HepG2 (cell line): ENCODE measurements around the gene SCFD2. TPM values are rescaled to one million over a fixed set of nuclear protein-coding genes. Genes with fewer than 3 reads are reported as not detected.

Experiments
- ATAC-seq: fragments of 200-7000 bp; cut with Tn5 transposase; 3 replicates; pipeline ENCODE4 v1.9.1; 2020; ENCODE audit warnings: mild to moderate bottlenecking, moderate library complexity
- BruUV-seq: library from RNA; stranded (reverse); fragments of 400-500 nt; replicated peaks from 2 replicates; lab custom pipeline; 2021; lab: Mats Ljungman, UMichigan
- CTCF ChIA-PET: fragments of 300-600 bp; formaldehyde crosslinking; extraction: SDS; loops from one replicate; lab custom pipeline; 2021; ENCODE audit warnings: low total read pairs, inconsistent platforms, low intra/inter-chr PET ratio; lab: Yijun Ruan, JAX
- POLR2A ChIA-PET: fragments of 350-600 bp; sonication (Branson Sonifier 250); formaldehyde crosslinking; loops from one replicate; lab custom pipeline; 2020; ENCODE audit warnings: antibody characterized with exemption, inconsistent platforms; lab: Yijun Ruan, JAX
- DNase-seq: peaks from one replicate; pipeline ENCODE4 v3.0.0-alpha.2; 2015; ENCODE audit warnings: low spot score
- FAIRE-seq: peaks from 3 replicates; lab custom pipeline; 2011; peaks lifted over from hg19 to GRCh38; lab: Jason Lieb, UNC
- H2AFZ ChIP-seq: one replicate; pipeline ENCODE4 v1.6.1; 2011; ENCODE audit warnings: low read length, inconsistent platforms
- H3K27ac ChIP-seq: fragments of 300-600 bp; 3 replicates; pipeline ENCODE4 v1.8.0; 2011; ENCODE audit warnings: mixed run types, mild to moderate bottlenecking, mixed read lengths, low read length, inconsistent platforms; ENCODE audit not compliant: insufficient read depth; ENCODE audit errors: extremely low read length
- H3K27me3 ChIP-seq, 2 experiments: fragments of 200-600 bp in 1 of 2; 2 replicates in 1 of 2; 3 replicates in 1 of 2; pipeline versions ENCODE4 v1.6.0 to v1.8.0; 2011; ENCODE audit warnings: low read length in 2 of 2, mild to moderate bottlenecking in 2 of 2, moderate library complexity in 2 of 2, inconsistent platforms in 1 of 2; ENCODE audit not compliant: insufficient read depth in 2 of 2, control insufficient read depth in 1 of 2
- H3K36me3 ChIP-seq, 2 experiments: fragments of 200-600 bp in 1 of 2; replicated peaks in 1 of 2; 2 replicates in 1 of 2; 3 replicates in 1 of 2; pipeline versions ENCODE4 v1.5.1 to v1.8.0; 2011; ENCODE audit warnings: low read length in 2 of 2, inconsistent platforms in 1 of 2; ENCODE audit not compliant: insufficient read depth in 2 of 2, control insufficient read depth in 1 of 2
- H3K4me1 ChIP-seq: 2 replicates; pipeline ENCODE4 v1.5.1; 2012; ENCODE audit warnings: low read length, inconsistent platforms; ENCODE audit not compliant: insufficient read depth
- H3K4me2 ChIP-seq: 2 replicates; pipeline ENCODE4 v1.6.0; 2011; ENCODE audit warnings: low read depth, low read length, inconsistent platforms
- H3K4me3 ChIP-seq, 3 experiments: fragments of 200-600 bp in 1 of 3; sonication (generic), shearing (Covaris generic) in 1 of 3; replicated peaks in 1 of 3; 2 replicates each; pipeline ENCODE4 v1.5.1; 2011 to 2016; ENCODE audit warnings: low read length in 3 of 3, inconsistent platforms in 2 of 3, low read depth in 2 of 3, mild to moderate bottlenecking in 2 of 3, control low read depth in 1 of 3, mixed read lengths in 1 of 3; ENCODE audit not compliant: insufficient read depth in 1 of 3
- H3K79me2 ChIP-seq: one replicate; pipeline ENCODE4 v1.6.1; 2011; ENCODE audit warnings: low read length, inconsistent platforms; ENCODE audit not compliant: insufficient read depth
- H3K9ac ChIP-seq: 2 replicates; pipeline ENCODE4 v1.6.0; 2011; ENCODE audit warnings: mild to moderate bottlenecking, low read depth, low read length, inconsistent platforms; ENCODE audit not compliant: insufficient read depth
- H3K9me3 ChIP-seq: 2 replicates; pipeline ENCODE4 v1.5.1; 2012; ENCODE audit warnings: mild to moderate bottlenecking, low read length
- H4K20me1 ChIP-seq: 2 replicates; pipeline ENCODE4 v1.6.0; 2011; ENCODE audit warnings: inconsistent platforms, mild to moderate bottlenecking, low read length, moderate library complexity; ENCODE audit not compliant: insufficient read depth
- ARNT2 ChIP-seq: sonication (generic); formaldehyde crosslinking; IDR thresholded peaks from 2 replicates; pipeline ENCODE4 v1.8.0; 2022; ENCODE audit warnings: mild to moderate bottlenecking, low read depth, missing genetic modification reagents, moderate library complexity
- CREM ChIP-seq, 2 experiments: sonication (generic) in 1 of 2; formaldehyde crosslinking in 1 of 2; IDR thresholded peaks; 2 replicates each; pipeline versions ENCODE4 v1.4.0 to v1.6.1; 2016 to 2020; ENCODE audit warnings: antibody characterized with exemption in 1 of 2, mild to moderate bottlenecking in 1 of 2, missing genetic modification reagents in 1 of 2
- DPF2 ChIP-seq: sonication (generic); formaldehyde crosslinking; IDR thresholded peaks from 2 replicates; pipeline ENCODE4 v1.4.0; 2020; ENCODE audit warnings: mild to moderate bottlenecking, low read depth, missing genetic modification reagents, borderline replicate concordance
- FOXP1 ChIP-seq, 2 experiments: fragments of 450-650 bp in 1 of 2; IDR thresholded peaks; 2 replicates each; pipeline ENCODE4 v1.6.1; 2017 to 2018; ENCODE audit warnings: antibody characterized with exemption in 1 of 2
- KLF11 ChIP-seq: IDR thresholded peaks from 2 replicates; pipeline ENCODE4 v1.6.1; 2016; ENCODE audit warnings: missing compliant biosample characterization
- MED13 ChIP-seq: sonication (generic); formaldehyde crosslinking; IDR thresholded peaks from 2 replicates; pipeline ENCODE4 v1.5.0; 2020; ENCODE audit warnings: missing genetic modification reagents
- RAD51 ChIP-seq: fragments of 450-650 bp; IDR thresholded peaks from 2 replicates; pipeline ENCODE4 v1.6.1; 2016; ENCODE audit warnings: borderline replicate concordance
- SUZ12 ChIP-seq: fragments of 150-350 bp; IDR thresholded peaks from 2 replicates; pipeline ENCODE4 v1.6.1; 2014; ENCODE audit warnings: low read depth, low read length
- TFDP1 ChIP-seq: IDR thresholded peaks from 2 replicates; pipeline ENCODE4 v1.6.1; 2016; ENCODE audit warnings: missing compliant biosample characterization, missing genetic modification reagents, borderline replicate concordance
- ZNF121 ChIP-seq: sonication (generic); formaldehyde crosslinking; IDR thresholded peaks from 2 replicates; pipeline ENCODE4 v1.5.0; 2020; ENCODE audit warnings: mild to moderate bottlenecking, missing genetic modification reagents
- ZNF317 ChIP-seq: sonication (generic); formaldehyde crosslinking; IDR thresholded peaks from 2 replicates; pipeline ENCODE4 v1.5.0; 2020; ENCODE audit warnings: mild to moderate bottlenecking, missing genetic modification reagents
- ZNF33B ChIP-seq: sonication (generic); formaldehyde crosslinking; IDR thresholded peaks from 2 replicates; pipeline ENCODE4 v1.5.1; 2020; ENCODE audit warnings: mild to moderate bottlenecking, missing genetic modification reagents
- ZNF546 ChIP-seq: sonication (generic); formaldehyde crosslinking; conservative IDR thresholded peaks from 2 replicates; pipeline ENCODE4 v1.8.1; 2023; ENCODE audit warnings: mild to moderate bottlenecking, missing genetic modification reagents
- ZNF605 ChIP-seq: sonication (generic); formaldehyde crosslinking; IDR thresholded peaks from 2 replicates; pipeline ENCODE4 v1.8.0; 2022; ENCODE audit warnings: mild to moderate bottlenecking, missing genetic modification reagents
- ZNF879 ChIP-seq: sonication (generic); formaldehyde crosslinking; IDR thresholded peaks from 2 replicates; pipeline ENCODE4 v1.8.1; 2023; ENCODE audit warnings: missing genetic modification reagents
- WGBS: methylation state at CpG from one replicate; pipeline ENCODE4 v1.1.6; 2017; ENCODE audit warnings: low lambda C conversion rate; 5-methylcytosine and 5-hydroxymethylcytosine counted together
- in situ Hi-C: cut with HindIII; loops from 2 replicates; pipeline ENCODE4 v1.10.0; 2017; ENCODE audit warnings: low pct_unique_long_range_greater_than_20kb; ENCODE audit not compliant: extremely low pct_ligation_motif_present
- intact Hi-C: fragments of 100-400 bp; cut with micrococcal nuclease; formaldehyde crosslinking; loops from one replicate; pipeline ENCODE4 v1.10.0; 2022; ENCODE audit not compliant: unreplicated experiment
- polyA plus RNA-seq, 8 experiments: library from polyadenylated mRNA; depleted of rRNA in 3 of 8; stranded (reverse) in 7 of 8; unstranded in 1 of 8; fragments of >200 nt; fragmentation: Illumina TruSeq in 4 of 8; extraction: Trizol in 4 of 8; gene quantifications; 2 replicates each; pipeline versions ENCODE4 v1.2.1 to v1.2.3, GENCODE V29; 2011 to 2016; ENCODE audit warnings: low read depth in 4 of 8, missing spikeins in 1 of 8, mixed read lengths in 1 of 8; ENCODE audit not compliant: insufficient read depth in 1 of 8
- total RNA-seq, 5 experiments: library from RNA; depleted of rRNA; stranded (reverse); fragments of >200 nt; fragmentation: Illumina TruSeq; extraction: Trizol; gene quantifications; 2 replicates each; pipeline ENCODE4 v1.2.3, GENCODE V29; 2016; ENCODE audit warnings: low read depth in 1 of 5

The SCFD2 gene
- total and polyA plus RNA-seq, 2 of the 13 experiments (the other 11 are each of a cell fraction or from before 2014, with no cell fraction given): 4.6 to 15.6 TPM

- H3K27ac ChIP-seq: no peak overlapping the region
- H3K4me3 ChIP-seq: no peak overlapping the region
- no peak overlapping the region for H3K9ac ChIP-seq
- no peaks in the 10 kb centered on the region for H3K9me3 ChIP-seq
- POLR2A ChIA-PET: no interaction called here
- no TSS peak for BruUV-seq
- no peak for DNase-seq
- 95% methylated on average over 5 of the region's 5 CpGs for WGBS
- CTCF ChIA-PET: no interaction called here
- H3K36me3 ChIP-seq: no peaks in the 10 kb centered on the region
- no peak for ATAC-seq
- in situ Hi-C loops (loop anchor here (25.0 kb wide), 1 partner anchor 283 kb away; no protein-coding TSS in a partner anchor), intact Hi-C loops (no loop called here)
- H4K20me1 ChIP-seq: no peaks in the 10 kb centered on the region
- H3K79me2 ChIP-seq: no peaks in the 10 kb centered on the region
- H3K4me1 ChIP-seq: peaks cover 21% of the 10 kb centered on the region
- no peaks in the 10 kb centered on the region for H3K27me3 ChIP-seq
- H2AFZ ChIP-seq: no peak overlapping the region
- FAIRE-seq: no peak
- H3K4me2 ChIP-seq: no peak overlapping the region
- TF ChIP-seq ZNF121: no peak
- no peak for TF ChIP-seq MED13 (CRISPR knock-in tag)
- no peak for TF ChIP-seq RAD51
Measured at GRCh38 chr4:52995360-52996030, 370.4 kb downstream of the SCFD2 start.

- H3K4me2 ChIP-seq: no peak overlapping the region
- H3K9ac ChIP-seq: no peak overlapping the region
- 88% methylated on average over 4 of the region's 4 CpGs for WGBS
- ChIA-PET POLR2A (no interaction called here), CTCF (no interaction called here)
- H4K20me1 ChIP-seq: no peaks in the 10 kb centered on the region
- intact Hi-C loops (no loop called here), in situ Hi-C loops (loop anchor here (25.0 kb wide), 1 partner anchor 282 kb away; no protein-coding TSS in a partner anchor)
- H3K9me3 ChIP-seq: no peaks in the 10 kb centered on the region
- no peaks in the 10 kb centered on the region for H3K27me3 ChIP-seq
- FAIRE-seq: no peak
- H2AFZ ChIP-seq: no peak overlapping the region
- no TSS peak for BruUV-seq
- H3K27ac ChIP-seq: no peak overlapping the region
- peaks cover 21% of the 10 kb centered on the region for H3K4me1 ChIP-seq
- no peaks in the 10 kb centered on the region for H3K36me3 ChIP-seq
- DNase-seq: no peak
- no peak for ATAC-seq
- H3K79me2 ChIP-seq: no peaks in the 10 kb centered on the region
- no peak overlapping the region for H3K4me3 ChIP-seq
- no peak for TF ChIP-seq KLF11 (CRISPR knock-in tag)
- TF ChIP-seq CREM (IDR thresholded peaks at IDR 0.05): no peak
- no peak for TF ChIP-seq CREM (CRISPR knock-in tag; IDR thresholded peaks at IDR 0.05)
- no peak for TF ChIP-seq ARNT2 (CRISPR knock-in tag)
- TF ChIP-seq DPF2: no peak
- TF ChIP-seq ZNF879 (CRISPR knock-in tag): no peak
- no peak for TF ChIP-seq ZNF33B (CRISPR knock-in tag)
- no peak for TF ChIP-seq ZNF605 (CRISPR knock-in tag)
- TF ChIP-seq ZNF317: no peak
- no peak for TF ChIP-seq TFDP1 (CRISPR knock-in tag)
- no peak for TF ChIP-seq ZNF546 (CRISPR knock-in tag)
- no peak for TF ChIP-seq SUZ12
- no peak for TF ChIP-seq FOXP1 (IDR thresholded peaks at IDR 0.05)
- no peak for TF ChIP-seq FOXP1 (CRISPR knock-in tag; IDR thresholded peaks at IDR 0.05)
Measured at GRCh38 chr4:52994567-52994966, 371.3 kb downstream of the SCFD2 start.
